K562 (cell line): Measurements from ENCODE around the gene C6orf89. TPM values are rescaled to one million over a fixed set of nuclear protein-coding genes. Genes with fewer than 3 reads are reported as not detected.
A peak's percentile ranks its signal among the peaks of the same experiment; 100 is the strongest.

Experiments used
- CREB3 ChIP-seq: fragments of 450-650 bp; conservative IDR thresholded peaks from 2 replicates; pipeline ENCODE4 v1.6.1; 2016; ENCODE audit warnings: missing genetic modification characterization, low read depth, mild to moderate bottlenecking, missing compliant biosample characterization, moderate library complexity
- PRDM10 ChIP-seq: fragments of 450-650 bp; IDR thresholded peaks from 2 replicates; pipeline ENCODE4 v1.6.1; 2018; ENCODE audit not compliant: partially characterized antibody
- SNIP1 ChIP-seq: fragments of 450-650 bp; IDR thresholded peaks from 2 replicates; pipeline ENCODE4 v1.7.1; 2017; ENCODE audit warnings: low read depth, mild to moderate bottlenecking
- SP1 ChIP-seq: sonication (generic); formaldehyde crosslinking; IDR thresholded peaks from 2 replicates; pipeline ENCODE4 v1.8.1; 2022; ENCODE audit warnings: mild to moderate bottlenecking, missing genetic modification reagents
- THAP12 ChIP-seq: fragments of 250-450 bp; sonication (Bioruptor Pico); IDR thresholded peaks from 2 replicates; pipeline ENCODE4 v1.9.0; 2021; ENCODE audit warnings: mild to moderate bottlenecking, inconsistent platforms
- THAP7 ChIP-seq: fragments of 250-450 bp; sonication (Bioruptor Pico); IDR thresholded peaks from 2 replicates; pipeline ENCODE4 v1.5.0; 2021
- XRCC3 ChIP-seq: fragments of 450-650 bp; IDR thresholded peaks from 2 replicates; pipeline ENCODE4 v1.6.1; 2017; ENCODE audit warnings: mild to moderate bottlenecking, moderate library complexity
- ZFP1 ChIP-seq: fragments of 450-650 bp; formaldehyde crosslinking; IDR thresholded peaks from 2 replicates; pipeline ENCODE4 v1.4.0; 2020; ENCODE audit warnings: mild to moderate bottlenecking, mixed read lengths
- polyA plus RNA-seq, 8 experiments: library from polyadenylated mRNA; depleted of rRNA in 4 of 8; stranded (reverse) in 5 of 8; unstranded in 3 of 8; fragments of >200 nt; fragmentation: Nextera tagmentation in 2 of 8; fragmentation: Illumina TruSeq in 1 of 8; extraction: Ambion mirVana in 2 of 8; extraction: Trizol in 1 of 8; gene quantifications; 2 replicates each; pipeline versions ENCODE4 v1.2.1 to v1.2.3, GENCODE V29; 2011 to 2014; ENCODE audit warnings: inconsistent platforms in 1 of 8, missing spikeins in 1 of 8
- total RNA-seq, 7 experiments: library from RNA; depleted of rRNA in 6 of 7; stranded (reverse); fragments of >200 nt in 6 of 7; fragmentation: Illumina TruSeq in 2 of 7; extraction: Trizol in 2 of 7; gene quantifications; 2 replicates each; pipeline versions ENCODE4 v1.2.1 to v1.2.3, GENCODE V29; 2011 to 2021; ENCODE audit warnings: low replicate concordance in 1 of 7

Gene C6orf89
- total and polyA plus RNA-seq, 9 of the 15 experiments (the other 6 are each of a cell fraction or from before 2014, with no cell fraction given) = 35.2 to 111 (median 58.5) TPM

GRCh38 chr6:36848658-36849441 is 36.9 kb upstream of the C6orf89 start (continued):
- TF ChIP-seq PRDM10 (no peak), XRCC3 (no peak), THAP7 (CRISPR knock-in tag) (no peak), CREB3 (tag) (no peak), SNIP1 (no peak), SP1 (CRISPR knock-in tag) (peak; percentile 63), ZFP1 (CRISPR knock-in tag) (no peak), THAP12 (CRISPR knock-in tag) (no peak)
